Amygdala (tissue), 56 donors: ENCODE data around the gene PRELP.
"Not testable (repeated sequence)": the region's sequence is repeated elsewhere in the genome, so short reads cannot be mapped to it uniquely, and the experiment has no call there.

Experiments used
- DNase-seq, 56 donors: peaks; one replicate each; lab custom pipeline; 2025; lab: John Stamatoyannopoulos, UW

PRELP gene

DNA sequence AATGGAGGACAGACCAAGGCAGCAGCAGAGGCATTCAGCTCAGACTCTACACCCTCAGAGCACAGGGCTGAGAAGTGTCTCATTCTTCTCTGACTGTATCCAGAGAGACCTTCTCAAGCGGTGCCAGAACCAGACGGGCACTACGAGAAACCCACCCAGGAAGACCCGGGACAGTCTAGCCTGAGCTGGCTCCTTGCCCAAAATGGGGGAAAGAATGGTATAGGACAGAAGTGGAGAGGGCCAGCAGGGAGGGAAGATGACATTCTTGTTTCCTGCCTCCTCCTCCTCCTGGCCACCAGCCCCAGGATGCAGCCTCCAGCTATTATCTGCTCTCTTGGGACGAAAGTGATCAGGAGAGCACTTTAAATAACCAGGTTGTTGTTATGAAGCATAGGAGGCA lies 22.6 kb upstream of the PRELP start:
- DNase-seq, result no peak

DNA sequence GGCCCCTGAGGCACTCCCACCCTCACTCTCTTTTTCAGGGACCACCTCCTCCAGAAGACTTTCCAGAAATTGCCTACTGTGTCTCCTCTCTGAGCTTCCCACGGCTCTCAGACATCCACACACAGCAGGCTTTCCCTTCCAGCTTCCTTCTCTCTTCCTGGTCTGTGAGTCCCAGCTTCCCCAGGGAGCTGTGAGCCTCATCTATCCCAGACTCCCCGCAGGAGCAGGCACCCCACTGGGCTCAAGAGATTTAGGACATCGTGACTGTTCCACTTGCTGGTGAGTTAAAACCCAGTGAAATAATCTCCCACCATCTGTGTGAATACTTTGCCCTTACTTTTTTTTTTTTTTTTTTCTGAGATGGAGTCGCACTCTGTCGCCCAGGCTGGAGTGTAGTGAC lies 22.0 kb upstream of the PRELP start:
- DNase-seq, result no peak

DNA sequence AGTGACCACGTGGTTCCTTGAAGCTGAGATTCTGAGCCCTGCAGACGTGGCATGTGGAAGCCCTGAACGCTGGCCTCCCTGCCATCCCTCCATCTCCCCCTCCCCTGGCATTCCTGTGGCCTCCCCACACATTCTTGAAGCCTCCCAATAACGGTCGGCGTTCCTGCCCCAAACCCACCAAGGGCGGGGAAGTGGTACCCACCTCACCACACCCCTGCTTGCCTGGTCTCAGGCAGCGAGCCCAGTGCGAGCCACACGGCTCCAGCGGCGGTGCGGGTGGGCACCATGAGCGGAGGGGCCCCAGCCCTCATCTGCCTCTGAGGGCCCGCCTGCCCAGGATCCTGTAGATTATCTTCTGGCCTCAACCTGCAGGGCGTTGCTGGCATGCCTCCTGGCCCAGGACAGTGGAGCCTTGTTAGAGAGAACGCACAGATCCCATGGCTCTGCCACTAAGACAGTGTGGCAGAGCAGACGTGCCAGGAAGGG lies 20.6 kb upstream of the PRELP start:
- no peak for DNase-seq

DNA sequence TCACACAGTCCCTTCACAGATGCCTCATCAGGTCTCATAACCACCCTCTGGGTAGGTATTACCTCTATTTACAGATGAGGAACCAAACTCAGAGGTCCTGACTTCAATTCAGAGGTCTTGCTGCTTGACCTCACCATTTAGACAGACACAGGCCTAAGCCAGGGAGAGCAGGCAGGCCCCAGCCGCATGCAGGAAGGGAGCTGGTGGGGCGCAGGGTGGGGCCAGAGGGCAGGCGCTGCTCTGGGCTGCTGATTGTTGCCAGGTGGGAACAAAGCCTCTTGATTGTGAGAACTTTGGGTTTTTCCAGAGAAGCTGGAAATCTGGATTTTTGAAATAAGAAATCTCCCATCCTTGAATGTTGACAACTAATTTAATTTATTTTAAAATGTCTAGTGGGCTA lies 19.9 kb upstream of the PRELP start:
- no peak for DNase-seq

DNA sequence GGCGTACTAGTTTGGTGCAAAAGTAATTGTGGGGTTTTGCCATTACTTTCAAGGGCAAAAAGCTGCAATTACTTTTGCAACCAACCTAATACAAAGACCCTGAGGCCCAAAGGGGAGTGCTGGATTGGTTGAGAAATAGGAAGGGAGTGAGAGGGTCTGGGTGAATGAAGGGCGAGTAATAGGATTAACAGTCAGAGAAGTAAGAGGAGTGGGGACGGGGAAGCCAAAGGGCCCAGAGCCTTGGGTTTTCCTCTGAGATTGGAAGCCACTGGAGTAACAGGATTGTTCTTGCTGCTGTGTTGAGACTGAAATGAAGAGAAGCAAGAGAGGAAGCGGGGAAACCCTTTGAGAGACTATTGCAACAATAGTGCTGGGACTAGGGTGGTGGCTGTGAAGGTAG lies 19.0 kb upstream of the PRELP start:
- no peak for DNase-seq

DNA sequence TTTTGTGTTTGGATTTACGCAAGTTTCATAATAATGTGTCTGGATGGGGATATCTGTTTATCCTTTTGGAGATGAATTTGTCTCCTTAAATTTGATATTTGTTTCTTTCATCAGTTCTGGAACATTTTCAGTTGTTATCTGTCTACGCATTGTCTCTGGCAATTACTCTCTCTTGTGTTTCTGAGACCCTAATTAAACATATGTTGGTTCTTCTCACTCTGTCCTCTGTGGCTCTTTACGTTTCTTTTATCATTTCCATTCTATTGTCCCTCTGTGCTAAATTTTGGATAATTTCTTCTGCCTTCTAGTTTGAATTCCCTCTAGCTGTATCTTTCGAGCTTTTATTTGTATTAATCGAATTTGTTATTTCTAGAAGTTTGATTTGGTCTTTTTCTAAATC lies 17.5 kb upstream of the PRELP start:
- DNase-seq, result no peak

DNA sequence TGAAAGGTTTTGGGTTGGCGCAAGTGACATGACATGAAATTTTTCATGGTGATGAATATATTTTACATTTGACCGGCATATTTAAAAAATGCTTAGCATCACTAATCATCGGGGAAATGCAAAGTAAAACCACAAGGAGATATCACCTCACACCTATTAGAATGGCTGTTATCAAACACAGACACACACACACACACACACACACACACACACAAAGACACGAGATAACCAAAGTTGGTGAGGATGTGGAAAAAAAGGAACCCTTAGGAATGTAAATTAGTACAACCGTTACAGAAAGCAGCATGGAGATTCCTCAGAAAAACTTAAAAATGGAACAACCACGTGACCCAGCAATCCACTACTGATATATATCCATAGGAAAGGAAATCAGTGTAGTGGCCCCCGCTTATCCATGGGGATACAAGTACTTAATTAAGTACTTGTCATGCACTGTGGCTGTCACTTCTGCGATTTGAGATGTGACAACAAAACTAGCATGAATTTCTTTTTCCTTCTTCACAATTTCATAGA lies 15.9 kb upstream of the PRELP start:
- no peak for DNase-seq

DNA sequence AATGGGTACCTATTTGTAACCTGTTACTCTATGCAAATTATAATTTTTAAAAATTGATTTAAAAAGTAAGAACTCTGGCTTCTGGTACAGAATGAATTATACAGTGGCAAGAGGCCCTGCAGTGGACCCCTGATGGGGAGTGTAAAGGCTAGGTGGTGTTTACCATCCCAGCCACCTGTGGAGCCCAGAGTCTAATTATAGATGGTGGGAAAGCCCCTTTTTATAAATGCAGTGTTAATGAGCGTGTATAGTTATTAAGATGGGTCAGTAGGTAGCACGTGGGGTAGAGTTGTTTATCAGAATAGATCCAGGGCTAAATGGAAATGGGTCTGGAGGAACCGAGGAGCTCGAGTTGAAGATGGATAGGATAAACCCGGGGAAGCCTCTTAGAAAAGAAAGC lies 13.9 kb upstream of the PRELP start:
- no peak for DNase-seq

DNA sequence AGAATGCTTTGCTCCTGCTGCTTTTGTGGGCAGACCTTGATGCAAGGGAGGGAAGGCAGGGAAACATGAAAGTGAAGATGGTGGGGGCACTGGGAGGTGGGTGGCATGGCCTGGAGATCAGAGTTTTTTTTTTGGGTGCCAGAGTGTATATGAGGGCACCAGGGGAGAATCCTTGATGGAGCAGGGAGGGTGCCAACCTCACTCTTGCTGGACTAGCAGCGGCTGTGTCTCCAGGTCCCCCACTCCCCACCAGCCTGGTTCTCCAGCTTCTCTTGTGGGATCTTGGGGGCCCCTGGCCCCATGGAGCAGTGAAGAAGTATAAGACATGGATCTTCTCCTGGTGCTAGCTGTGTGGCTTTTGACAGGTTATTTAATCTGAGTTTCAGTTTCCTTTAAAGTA lies 13.5 kb upstream of the PRELP start:
- no peak for DNase-seq

DNA sequence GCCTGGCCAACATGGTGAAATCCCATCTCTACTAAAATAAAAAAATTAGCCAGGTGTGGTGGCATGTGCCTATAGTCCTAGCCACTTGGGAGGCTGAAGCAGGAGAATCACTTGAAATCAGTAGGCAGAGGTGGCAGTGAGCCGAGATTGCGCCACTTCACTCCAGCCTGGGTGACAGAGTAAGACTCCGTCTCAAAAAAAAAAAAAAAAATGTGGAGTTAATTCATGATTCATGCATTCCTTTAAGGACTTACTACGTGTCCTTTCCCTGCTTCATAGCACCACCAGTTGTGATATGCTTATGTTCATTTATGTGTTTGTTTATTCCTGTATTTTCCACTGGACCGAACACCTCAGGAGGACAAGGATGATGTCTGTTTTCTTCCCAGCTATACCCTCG lies 12.7 kb upstream of the PRELP start:
- no peak for DNase-seq

DNA sequence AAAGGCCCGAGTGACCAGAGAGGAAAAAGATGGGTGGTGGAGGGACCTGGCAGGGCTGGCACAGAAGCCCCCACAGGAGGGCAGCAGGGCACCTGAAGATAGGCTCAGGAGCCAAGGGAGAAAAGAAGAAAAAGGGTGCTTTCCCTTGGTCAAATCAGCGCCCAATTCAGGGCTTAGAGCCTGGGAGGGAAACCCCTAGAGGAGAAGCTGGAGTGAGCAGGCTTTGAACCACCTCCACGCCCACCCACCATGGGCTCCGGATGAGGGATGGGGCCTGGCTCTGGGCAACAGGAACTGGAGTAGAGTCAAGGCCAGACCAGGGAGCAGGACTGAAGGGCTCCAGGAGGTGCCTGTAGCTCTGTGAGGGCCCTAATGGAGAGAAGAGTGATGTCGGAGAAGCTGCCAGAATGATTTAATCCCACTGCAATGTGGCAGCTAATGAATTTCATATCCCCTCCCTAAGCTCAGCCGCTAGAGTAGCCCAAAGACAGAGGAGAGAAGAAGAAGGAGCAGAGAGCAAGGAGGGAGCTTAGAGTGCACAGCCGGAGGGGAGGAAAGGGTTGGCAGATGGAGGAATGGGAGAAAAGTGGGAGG lies 12.0 kb upstream of the PRELP start:
- no peak for DNase-seq

DNA sequence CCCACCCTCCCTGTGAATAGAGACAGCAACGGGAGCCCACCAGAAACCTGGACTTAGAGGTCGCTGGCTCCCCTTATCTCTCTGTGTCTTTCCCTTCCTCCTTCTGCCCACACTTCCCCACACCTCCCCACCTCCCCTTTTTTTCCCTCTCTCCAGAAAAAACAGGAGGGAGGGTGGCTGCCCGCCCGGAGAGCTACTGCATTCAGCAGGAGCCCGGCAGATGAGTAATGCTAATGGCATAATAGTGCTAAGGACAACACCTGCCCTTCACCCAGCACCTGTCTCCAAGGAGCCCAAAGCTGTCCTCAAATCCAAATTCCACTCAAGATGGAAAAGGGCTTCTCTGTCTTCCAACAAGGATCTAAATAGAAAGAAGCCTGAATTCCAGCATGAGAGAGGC lies 11.4 kb upstream of the PRELP start:
- DNase-seq, result no peak

DNA sequence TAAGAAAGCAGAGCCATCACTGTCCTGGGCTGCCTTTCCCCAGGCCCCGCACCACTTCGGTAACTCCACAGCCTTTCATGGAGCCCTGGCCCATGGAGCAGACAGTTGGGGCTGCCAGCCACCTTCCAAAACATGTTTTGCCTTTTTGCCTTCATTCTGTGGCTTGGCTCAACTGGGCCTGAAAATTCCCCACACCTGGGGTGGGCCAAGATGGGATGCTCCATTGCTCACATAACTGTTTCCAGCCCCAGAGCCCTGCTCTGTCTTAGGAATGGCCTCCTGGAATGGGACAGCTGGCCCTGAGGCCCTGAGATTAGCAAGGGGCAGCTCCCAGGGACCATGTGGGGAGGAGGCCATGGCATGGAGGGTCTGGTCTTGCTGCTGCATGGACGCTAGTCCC lies 10.9 kb upstream of the PRELP start:
- DNase-seq, result no peak

DNA sequence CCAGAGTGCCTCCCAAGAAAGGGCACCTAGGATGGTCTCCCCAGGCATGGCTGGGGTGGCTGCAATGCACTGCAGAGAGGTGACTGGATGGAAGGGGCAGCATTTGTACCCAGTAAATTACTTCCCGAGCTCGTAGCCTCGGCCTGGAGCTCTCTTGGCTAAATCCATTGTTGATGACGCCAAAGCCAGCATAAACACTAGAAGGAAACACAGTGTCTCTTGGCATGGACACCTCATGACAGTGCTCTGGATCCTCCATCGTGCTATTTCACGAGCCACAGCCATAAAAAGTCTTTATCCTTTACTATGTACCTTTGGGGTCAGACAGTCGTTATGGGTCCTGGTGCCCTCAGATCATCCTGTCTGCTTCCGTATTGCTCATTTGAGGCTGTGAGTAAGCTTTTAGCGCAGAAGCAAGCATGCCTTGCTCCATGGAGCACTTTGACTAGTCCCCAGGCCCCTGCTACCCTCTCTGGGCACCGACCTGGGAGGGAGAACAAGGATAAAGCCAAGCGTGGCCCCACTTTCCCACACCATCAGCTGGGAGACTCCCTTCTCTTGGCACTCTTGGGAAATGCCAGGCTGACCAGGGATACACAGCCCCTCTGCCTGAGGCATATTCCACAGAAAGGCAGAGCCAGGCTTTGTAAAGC lies 10.3 kb upstream of the PRELP start:
- no peak for DNase-seq

DNA sequence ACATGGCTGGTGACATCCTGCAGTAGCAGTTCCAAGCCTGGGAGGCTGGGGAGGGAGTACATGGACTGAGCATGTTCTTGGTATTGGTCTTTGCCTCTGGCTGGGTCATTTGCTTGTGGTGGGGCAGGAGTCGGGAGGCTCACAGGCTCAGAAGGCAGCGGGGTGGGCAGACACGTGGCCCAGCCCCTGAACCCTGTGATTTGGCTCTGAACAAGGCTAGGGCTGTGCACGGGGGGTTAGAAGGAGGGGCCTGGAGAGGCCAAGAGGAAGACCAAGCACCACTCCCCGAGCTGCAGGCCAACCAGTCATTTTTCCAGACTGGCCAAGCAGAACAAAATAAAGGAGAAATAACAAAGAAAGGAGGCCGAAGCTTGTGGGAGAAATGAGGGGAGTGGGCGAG lies 9.7 kb upstream of the PRELP start:
- DNase-seq, result peak in 6 of 56 donors; percentile 15 to 36 (median 21)

DNA sequence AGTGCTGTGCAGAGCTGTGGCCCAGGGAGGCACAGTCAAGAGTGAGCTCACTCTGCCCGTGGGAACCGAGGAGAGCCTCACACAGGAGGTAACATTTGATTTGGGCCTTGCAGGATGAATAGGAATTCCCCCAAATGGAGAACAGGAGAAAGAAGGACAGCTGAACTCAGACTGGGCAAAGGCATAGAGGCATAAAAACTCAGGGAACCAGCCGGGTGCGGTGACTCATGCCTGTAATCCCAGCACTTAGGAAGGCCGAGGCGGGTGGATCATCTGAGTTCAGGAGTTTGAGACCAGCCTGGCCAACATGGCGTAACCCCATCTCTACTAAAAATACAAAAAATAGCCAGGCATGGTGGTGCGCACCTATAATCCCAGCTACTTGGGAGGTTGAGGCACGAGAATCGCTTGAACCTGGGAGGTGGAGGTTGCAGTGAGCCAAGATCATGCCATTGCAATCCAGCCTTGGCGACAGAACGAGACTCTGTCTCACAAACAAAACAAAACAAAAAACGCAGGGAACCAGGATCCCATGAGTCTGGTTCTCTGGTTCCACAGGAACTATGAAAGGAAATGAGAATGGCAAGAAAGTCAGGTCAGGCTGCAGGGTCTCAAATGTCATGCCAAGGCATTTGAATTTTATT lies 8.6 kb upstream of the PRELP start:
- DNase-seq, result not testable (repeated sequence)

DNA sequence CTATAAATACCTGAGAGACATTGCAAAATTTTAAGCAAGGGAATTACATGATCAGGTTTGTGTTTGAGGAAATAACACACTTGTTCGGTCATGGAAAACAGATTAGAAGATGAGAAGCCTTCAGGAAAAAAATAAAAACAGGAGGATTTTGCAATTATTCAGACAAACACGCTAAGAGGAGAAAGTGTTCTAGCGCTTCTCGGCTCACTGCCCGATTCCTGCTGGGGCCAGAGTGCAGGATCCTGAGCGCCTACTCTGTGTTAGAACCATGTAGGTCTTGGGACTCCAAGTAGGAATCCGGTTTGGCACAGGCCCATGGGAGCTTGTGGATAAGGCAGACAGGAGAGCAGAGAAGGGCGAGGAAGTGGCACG lies 8.1 kb upstream of the PRELP start:
- DNase-seq, result no peak

DNA sequence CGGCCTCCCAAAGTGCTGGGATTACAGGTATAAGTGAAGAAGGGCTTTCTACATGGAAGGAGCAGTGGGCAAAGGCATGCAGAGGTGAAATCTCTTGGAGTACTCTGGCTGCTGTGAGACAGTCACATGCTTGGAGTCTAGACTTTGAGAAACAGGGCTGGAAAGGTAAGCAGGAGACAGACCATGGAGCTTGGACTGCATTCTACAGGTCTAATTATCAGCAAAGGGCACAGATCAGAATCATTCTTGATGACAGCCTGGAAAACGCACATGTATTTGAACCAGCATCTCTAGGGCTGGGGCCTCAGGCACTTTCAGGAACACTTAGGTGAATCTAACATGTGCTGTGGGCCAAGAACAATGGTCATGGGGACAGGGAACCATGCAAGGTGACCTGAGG lies 7.3 kb upstream of the PRELP start:
- no peak for DNase-seq

DNA sequence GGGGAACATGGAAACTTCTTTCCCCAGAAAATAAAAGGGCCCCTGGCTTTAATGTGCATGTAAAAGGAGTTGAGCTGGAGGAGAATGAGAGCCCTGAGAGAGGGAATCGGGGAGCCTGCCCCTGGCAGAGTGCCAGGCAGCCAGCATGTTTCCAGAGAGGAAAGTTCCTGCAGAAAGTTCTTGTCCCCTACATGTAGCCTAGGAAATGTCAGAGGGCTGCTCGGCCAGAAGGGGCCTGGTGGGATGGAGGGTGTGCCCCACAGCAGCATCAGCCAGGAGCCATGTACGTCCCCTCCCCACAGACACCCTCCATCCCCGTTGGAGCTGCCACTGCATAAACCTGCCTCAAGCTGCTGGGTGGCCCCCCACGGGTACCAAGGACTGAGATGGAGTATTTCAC lies 5.4 kb upstream of the PRELP start:
- DNase-seq, result no peak

DNA sequence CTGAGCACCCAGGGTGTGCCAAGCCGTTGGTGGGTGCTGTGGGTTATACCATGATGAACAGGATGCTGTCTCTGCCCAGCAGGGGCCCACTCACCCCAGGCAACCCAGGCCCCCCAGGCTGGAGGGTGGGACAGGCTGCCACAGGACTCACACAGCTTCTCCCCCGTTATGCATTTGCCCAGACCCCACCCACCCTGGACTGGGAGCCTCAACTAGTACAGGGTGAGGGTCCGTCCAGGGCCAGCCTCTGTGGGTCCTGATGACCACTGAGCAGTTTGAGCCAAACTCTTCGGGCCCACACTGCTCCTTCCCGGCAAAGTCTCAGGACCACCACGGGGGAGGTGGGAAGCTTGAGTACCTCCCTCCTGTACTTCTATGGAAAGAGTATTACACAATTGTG lies 3.8 kb upstream of the PRELP start:
- DNase-seq, result no peak

DNA sequence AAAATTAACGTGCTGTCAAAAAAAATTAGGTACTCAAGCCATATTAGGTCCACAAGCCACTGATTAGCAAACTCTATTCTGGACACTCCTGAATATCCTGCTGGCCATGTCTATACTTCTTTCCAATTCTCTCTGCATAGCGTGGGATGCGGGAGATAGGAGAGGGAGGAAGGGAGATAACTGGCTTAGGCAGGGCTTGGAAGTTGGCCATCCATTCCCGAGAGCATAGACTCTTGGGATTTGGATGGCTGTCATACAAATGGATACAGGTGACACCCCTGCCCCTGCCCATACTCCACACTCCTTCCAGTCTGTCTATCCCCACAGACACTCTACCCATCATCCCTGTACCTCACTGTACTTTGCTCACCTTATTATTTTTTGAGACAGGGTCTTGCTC lies 2.3 kb upstream of the PRELP start:
- DNase-seq, result no peak

DNA sequence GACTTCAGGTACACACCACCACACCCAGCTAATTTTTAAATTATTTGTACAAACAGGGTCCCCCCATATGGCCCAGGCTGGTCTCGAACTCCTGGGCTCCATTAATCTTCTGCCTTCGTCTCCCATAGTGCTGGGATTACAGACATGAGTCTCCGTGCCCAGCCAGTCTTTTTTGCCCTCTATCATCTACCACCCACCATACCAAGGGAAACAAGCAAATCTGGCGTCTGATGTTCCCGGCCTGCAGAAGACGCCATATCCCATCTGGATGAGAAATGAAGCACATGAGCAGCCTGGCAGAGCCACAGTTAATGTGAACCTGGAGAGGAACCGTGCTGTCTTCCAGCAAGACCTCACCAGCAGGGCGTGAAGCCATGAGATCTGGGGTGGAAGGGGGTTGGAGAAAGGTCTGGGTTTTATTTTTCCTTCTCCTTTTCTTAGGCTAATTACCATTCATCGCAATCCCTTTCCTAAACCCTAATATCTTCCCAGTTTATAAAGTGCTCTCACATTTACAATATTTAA lies 1.8 kb upstream of the PRELP start:
- DNase-seq, result no peak
